HG02678 (cell line): ENCODE results near the gene CNTN5.

Experiments
- ATAC-seq: cut with Tn5 transposase; IDR thresholded peaks from one replicate; pipeline ENCODE4 v1.9.1; 2021; ENCODE audit warnings: mild to moderate bottlenecking, moderate library complexity; ENCODE audit not compliant: unreplicated experiment

Gene CNTN5

DNA sequence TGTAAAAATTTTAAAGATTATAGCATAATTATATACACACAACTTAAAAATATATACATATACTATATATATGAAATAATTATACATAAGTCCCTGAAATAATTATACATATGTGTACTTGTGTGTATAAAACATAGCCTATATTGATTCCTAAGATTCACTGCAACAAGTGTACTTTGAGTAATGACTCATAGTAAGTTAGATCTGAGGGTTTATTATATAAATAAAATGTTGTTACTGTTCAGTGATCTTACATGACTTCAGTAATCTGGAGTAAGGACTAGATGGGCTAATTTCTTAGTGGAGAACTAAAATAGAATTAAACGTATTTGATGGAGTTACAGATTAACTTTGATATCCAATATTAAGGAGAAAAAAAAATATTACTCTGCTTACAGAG is 350.5 kb downstream of the CNTN5 start:
- no peak for ATAC-seq

DNA sequence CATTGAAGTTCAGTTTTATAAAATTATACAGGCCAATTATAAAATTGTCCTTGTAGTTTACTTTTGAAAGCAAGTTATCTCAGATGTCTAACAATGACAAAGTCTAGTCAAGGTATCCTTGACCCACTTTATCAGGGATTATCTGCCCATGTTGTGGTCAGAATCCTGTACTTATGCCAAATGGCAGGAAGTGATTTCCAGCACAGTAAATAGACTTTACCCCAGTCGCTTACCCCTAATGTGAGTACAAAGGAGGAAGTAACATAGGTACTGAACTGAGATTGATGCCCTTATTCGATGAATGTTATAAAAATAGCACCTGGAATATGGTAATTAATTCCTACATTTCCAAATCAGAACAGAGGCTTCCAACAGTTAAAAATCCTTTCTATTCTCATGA is 355.7 kb downstream of the CNTN5 start:
- no peak for ATAC-seq

- ATAC-seq, result no peak
Measured at GRCh38 chr11:99383648-99384245, 363.0 kb downstream of the CNTN5 start.

DNA sequence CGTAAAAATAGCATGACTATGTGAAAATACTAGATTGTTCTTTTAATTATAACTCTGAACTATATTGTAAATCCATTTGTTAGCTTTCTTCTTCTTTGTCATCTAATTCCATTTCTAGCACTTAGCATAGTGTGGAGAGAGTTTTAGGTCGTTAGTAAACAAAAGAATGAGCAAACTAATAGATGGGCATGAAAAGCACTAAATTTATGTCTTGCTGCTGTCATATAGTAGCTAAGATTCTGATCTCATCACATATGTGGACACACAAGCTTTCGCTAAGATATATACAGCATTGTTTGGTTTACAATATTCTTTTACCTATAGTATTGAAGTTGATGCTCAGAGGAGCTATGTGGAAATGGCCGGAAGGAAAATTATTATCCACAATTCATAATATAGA is 370.5 kb downstream of the CNTN5 start:
- ATAC-seq, result no peak

GRCh38 chr11:99406345-99406744 is 385.6 kb downstream of the CNTN5 start:
- no peak for ATAC-seq

GRCh38 chr11:99410636-99411035 is 389.9 kb downstream of the CNTN5 start:
- ATAC-seq, result no peak

DNA sequence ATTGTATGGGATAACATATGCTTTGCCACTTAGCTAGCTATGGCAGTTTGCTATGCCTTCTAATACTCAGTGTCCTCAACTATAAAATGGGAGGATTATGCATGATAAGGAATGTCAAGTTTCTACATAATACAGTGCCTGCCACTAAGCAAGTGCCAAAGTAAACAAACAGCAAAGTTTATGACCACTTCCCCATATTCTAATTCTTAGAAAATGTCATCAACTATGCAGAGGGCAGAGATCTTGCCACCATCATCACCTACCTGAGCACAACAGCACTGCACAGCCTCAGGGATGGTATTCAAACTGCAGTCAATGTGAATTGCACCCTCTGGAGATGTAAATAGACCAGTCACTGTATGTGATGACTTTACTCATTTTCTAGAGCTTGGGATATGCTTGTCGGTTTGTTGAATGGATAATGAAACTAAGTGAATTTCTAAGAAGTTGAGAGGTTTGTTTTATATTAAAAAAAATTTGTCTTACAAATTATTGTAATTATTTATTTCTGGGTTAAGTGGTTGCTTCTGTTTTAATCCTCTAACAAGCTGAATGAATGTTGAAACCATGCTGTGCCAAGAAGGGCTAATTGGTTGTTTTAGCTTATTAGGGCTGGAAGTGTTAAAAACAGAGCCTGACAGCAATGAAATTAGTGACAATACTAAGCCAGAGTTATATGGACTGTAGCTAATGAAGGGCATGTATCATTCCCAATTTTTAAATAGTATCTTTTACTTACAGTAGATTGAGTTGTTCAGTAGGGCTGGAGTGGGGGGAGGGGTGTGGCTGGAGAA is 398.4 kb downstream of the CNTN5 start:
- ATAC-seq, result no peak

DNA sequence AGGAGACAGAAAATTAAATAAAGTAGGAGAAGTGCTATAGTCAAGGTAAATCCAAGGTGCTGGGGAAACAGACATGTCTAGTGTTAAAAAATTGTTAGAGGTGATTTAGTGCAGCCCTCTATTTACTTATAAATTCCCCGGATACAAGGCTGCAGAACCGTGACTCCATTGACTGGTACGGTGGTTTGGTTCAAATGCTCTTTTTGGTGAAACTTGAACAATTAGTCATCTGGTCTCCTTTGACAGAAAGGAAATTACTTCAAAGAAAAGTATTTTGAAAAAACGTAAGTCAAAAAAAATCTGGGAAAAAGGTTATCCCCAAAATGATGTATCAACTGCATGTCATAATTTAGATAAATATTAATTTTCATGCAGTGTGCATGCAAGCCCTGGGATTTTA is 399.2 kb downstream of the CNTN5 start:
- no peak for ATAC-seq

DNA sequence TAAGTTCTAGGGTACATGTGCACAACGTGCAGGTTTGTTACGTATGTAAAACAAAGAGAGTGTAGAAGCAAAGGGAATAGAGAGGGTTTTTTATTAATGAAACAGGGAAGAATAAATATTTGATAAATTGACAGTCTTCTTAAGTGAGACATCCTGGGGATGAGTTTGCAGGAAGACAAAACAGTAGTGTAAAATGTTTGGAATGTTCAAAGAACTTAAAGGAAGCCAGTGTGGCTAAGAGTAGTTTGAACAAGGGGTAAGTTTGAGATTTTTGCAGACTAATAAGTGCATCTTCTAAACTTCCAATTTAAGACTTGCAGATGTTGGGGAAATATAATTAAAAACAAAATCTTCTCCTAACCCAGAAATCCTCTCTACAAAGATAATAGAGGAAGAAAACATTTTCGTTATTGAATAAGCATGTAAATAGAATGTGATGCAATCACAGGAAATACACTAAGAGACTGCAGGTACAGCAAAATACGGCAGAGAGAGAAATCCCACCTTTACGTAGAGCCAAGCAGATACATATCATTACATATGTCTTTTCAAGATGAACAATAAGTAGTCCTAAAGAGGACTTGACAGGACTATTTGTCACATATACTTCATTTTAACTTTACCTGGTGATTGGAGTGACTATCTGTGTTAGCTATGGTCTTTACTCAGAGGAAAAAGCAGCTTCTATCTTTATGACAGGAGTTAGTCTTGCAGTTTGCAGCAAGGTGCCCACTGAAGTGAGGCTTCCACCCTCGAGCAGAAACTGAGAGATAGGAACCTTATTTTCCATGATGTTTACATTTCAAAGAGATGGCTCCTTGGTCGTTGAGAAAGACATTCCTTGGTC is 402.1 kb downstream of the CNTN5 start:
- ATAC-seq, result no peak

- no peak for ATAC-seq
Measured at GRCh38 chr11:99423428-99423983, 402.8 kb downstream of the CNTN5 start.

- no peak for ATAC-seq
Measured at GRCh38 chr11:99424313-99425084, 403.8 kb downstream of the CNTN5 start.

DNA sequence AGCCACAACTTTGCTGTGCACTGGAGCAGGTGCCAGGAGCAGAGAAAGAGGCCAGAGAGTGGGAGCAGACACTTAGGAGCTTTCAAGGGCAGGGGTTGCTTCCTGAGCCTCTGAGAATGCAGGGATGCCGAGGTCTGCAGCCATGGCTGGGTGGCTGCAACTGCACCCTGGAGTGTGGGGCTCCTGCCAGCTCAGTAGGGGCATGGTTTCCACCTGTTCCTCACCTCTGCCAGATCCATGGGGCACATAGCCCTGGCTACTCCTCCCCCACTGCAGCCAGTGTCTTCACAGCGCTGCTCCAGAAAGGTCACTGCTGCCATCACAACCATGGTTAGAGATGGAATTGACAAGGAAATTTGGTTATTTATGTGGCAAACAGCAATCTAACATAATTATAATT is 404.8 kb downstream of the CNTN5 start:
- no peak for ATAC-seq

DNA sequence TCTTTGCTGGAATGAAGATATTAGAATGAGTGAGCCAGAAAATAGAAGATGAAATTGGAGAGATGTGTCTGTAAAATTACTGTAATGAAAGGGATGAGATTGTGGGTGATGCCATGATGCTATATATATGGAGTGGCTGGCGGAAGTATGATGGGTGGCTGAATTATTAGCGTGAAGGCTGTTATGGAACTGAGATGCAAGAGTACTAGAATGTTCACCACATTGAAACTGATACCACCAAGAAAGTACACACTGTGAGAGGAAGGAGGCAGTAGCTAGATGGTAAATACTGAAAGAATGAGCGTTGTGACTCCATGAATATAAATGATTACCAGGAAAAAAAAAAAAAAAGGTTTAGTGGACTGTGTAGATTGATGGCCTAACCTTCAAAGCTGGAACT is 411.9 kb downstream of the CNTN5 start:
- ATAC-seq, result no peak

GRCh38 chr11:99443276-99443675 is 422.5 kb downstream of the CNTN5 start:
- no peak for ATAC-seq

- ATAC-seq, result no peak
Measured at GRCh38 chr11:99446400-99446799, 425.7 kb downstream of the CNTN5 start.

DNA sequence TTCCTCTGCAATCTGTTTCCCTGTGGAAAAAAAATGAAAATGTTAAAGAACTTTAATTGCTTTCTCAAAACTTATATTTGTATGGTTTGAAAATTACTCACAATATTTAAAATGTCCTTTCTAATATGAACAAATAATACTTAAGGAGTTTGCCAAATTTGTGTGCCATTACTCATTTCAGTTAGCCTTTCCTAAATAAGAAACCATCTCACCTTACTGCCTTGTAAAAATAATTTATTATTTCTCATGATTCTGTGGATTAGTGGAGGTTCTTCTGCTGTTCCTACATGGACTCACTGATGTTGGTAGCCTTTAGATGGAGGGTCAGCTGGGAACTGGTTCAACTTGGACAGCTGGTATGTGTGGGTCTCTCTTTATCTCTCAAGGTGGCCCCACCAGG is 428.6 kb downstream of the CNTN5 start:
- no peak for ATAC-seq

GRCh38 chr11:99452075-99452474 is 431.3 kb downstream of the CNTN5 start:
- no peak for ATAC-seq

DNA sequence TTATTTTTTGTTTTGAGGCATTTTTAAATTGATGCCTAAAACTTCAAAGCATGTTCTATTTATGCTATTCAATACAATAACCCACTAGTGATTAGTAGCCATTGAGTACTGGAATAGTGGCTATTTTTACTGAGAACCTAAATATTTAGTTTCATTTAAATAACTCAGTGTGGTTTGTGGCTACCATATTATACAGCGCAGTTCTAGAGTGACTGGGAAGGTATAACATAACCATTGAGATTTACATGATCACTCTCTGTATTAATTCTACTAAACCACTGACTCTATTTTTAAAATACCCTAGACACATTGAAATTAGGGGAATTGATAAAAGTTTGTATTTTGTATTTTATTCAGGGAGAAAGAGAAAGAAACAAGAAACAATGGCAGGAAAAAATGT is 441.2 kb downstream of the CNTN5 start:
- no peak for ATAC-seq

DNA sequence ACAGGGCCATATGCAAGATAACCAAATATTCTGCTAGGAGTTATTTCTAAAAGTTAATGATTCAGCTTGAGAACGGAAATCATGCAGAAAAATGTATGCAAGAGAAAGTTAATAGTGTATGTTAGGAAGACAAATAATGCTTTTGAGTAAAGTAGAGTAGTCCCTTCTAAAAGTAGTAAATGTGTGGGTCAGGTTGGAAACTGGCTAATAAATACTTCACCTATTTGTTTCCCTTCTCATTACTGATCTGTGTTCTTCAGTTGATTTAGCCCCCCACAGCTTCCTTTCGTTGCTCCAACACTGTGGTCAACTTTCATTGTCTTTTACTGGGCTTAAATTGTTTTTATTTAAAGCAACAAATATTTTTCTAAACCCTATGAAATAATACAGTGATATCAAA is 444.2 kb downstream of the CNTN5 start:
- ATAC-seq, result no peak

GRCh38 chr11:99489581-99489980 is 468.8 kb downstream of the CNTN5 start:
- ATAC-seq, result no peak

DNA sequence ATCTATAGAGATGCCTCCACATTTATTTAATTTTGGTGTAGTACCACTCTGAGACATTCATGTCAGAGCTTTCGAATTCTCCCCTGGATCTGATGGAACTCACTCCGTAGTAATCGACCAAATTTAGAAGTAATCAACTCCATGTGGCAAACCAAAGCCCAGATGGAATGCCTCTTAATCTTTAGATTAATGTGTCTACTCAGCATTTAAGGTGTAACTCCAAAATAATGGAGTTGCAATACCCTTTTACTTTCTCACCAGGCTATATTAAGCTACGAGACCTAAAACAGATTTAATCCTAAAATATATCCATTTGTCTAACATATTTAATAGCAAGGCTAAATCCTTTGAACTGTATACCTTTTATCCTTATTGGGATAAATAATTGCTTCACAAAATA is 473.3 kb downstream of the CNTN5 start:
- ATAC-seq, result no peak
